Hematopoietic multipotent progenitor cell treated with erythropoietin and hydrocortisone succinate and interleukin-3 and kit ligand, for 4 days (in vitro differentiated cells): Measurements from ENCODE around the gene COL16A1.

Experiments
- DNase-seq: peaks from one replicate; pipeline ENCODE4 v3.0.0-alpha.2; 2015

The COL16A1 gene

GRCh38 chr1:31663622-31664452 lies 40.0 kb downstream of the COL16A1 start:
- DNase-seq: peak; percentile 63

- DNase-seq: no peak
Observed at GRCh38 chr1:31662463-31662862, 41.4 kb downstream of the COL16A1 start.

- no peak for DNase-seq
Observed at GRCh38 chr1:31661856-31662255, 42.0 kb downstream of the COL16A1 start.

GRCh38 chr1:31660871-31661455 lies 42.9 kb downstream of the COL16A1 start:
- no peak for DNase-seq

- no peak for DNase-seq
Observed at GRCh38 chr1:31659889-31660288, 43.9 kb downstream of the COL16A1 start.

- DNase-seq: no peak
Observed at GRCh38 chr1:31658721-31659120, 45.1 kb downstream of the COL16A1 start.

GRCh38 chr1:31657972-31658510 lies 45.8 kb downstream of the COL16A1 start:
- no peak for DNase-seq

GRCh38 chr1:31657020-31657804 lies 46.6 kb downstream of the COL16A1 start:
- DNase-seq: no peak

GRCh38 chr1:31655756-31656155 lies 48.1 kb downstream of the COL16A1 start:
- no peak for DNase-seq

GRCh38 chr1:31655104-31655503 lies 48.7 kb downstream of the COL16A1 start:
- DNase-seq: no peak

GRCh38 chr1:31654474-31654776 lies 49.4 kb downstream of the COL16A1 start:
- DNase-seq: no peak

- DNase-seq: no peak
Observed at GRCh38 chr1:31653717-31654473, 49.9 kb downstream of the COL16A1 start.

- no peak for DNase-seq
Observed at GRCh38 chr1:31652891-31653499, 50.8 kb downstream of the COL16A1 start.

GRCh38 chr1:31651766-31652165 lies 52.1 kb downstream of the COL16A1 start:
- no peak for DNase-seq

- DNase-seq: no peak
Observed at GRCh38 chr1:31651089-31651420, 52.8 kb downstream of the COL16A1 start.

GRCh38 chr1:31650161-31651088 lies 53.4 kb downstream of the COL16A1 start:
- no peak for DNase-seq

GRCh38 chr1:31648641-31649357 lies 55.0 kb downstream of the COL16A1 start:
- DNase-seq: no peak

GRCh38 chr1:31648190-31648589 lies 55.6 kb downstream of the COL16A1 start:
- no peak for DNase-seq

- no peak for DNase-seq
Observed at GRCh38 chr1:31647106-31647505, 56.7 kb downstream of the COL16A1 start.

GRCh38 chr1:31646259-31646960 lies 57.4 kb downstream of the COL16A1 start:
- no peak for DNase-seq
